A204.1 (cell line): ENCODE results near the gene TPSD1.
"Not testable (repeated sequence)": the region's sequence is repeated elsewhere in the genome, so short reads cannot be mapped to it uniquely, and the experiment has no call there.

Source experiments
- FAIRE-seq: peaks from 2 replicates; lab custom pipeline; 2012; peaks lifted over from hg19 to GRCh38; lab: Jason Lieb, UNC

The TPSD1 gene

DNA sequence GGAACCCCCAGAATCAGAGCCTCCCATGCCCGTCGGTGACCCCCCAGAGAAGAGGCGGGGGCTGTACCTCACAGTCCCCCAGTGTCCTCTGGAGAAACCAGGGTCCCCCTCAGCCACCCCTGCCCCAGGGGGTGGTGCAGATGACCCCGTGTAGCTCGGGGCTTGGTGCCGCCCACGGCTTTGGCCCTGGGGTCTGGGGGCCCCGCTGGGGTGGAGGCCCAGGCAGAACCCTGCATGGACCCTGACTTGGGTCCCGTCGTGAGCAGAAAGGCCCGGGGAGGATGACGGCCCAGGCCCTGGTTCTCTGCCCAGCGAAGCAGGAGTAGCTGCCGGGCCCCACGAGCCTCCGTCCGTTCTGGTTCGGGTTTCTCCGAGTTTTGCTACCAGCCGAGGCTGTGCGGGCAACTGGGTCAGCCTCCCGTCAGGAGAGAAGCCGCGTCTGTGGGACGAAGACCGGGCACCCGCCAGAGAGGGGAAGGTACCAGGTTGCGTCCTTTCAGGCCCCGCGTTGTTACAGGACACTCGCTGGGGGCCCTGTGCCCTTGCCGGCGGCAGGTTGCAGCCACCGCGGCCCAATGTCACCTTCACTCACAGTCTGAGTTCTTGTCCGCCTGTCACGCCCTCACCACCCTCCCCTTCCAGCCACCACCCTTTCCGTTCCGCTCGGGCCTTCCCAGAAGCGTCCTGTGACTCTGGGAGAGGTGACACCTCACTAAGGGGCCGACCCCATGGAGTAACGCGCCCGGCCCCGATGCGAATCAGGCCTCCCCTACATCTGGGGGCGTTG, 34.8 kb upstream of the TPSD1 start:
- no peak for FAIRE-seq

DNA sequence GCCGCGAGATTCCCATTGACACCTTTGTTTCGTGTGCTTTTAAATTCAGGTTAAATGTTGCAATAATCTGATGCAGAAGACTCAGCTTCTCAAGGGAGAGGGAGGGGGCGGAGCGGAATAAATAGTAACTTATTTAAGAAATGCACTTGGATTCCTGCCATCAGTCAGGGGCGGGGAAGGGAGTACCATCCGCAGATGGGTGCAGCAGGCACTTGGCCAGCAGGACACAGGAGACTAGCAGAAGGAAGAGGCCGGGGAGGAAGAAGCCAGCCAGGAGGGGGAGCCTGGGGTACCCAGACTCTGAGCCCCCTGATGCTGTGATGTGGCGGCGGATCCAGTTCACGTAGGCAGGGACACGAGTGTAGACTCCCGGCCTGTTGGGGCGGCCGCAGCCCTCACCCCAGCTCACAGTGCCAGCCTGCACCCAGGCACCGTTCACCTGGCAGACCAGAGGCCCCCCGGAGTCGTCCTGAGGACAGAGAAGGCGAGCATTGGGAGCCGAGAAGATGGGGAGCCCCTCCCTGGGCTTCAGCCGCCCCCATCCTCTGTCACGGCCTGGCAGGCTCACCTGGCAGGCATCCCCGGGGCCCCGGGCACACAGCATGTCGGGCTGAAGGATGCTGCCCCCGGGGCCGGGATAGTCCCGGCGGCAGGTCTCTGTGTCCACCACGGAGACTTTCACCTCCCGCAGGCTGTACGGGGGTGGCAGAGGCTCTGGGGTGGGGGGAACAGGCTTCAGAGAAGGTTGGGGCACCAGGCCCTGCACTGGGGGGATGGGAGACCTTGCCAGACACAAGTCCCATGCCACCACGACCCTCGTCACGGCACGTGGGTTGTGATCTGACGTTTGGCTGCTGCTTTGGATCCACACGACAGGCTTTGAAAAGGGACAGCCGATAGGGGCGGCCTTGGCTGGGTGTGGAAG, 34.0 kb upstream of the TPSD1 start:
- no peak for FAIRE-seq

DNA sequence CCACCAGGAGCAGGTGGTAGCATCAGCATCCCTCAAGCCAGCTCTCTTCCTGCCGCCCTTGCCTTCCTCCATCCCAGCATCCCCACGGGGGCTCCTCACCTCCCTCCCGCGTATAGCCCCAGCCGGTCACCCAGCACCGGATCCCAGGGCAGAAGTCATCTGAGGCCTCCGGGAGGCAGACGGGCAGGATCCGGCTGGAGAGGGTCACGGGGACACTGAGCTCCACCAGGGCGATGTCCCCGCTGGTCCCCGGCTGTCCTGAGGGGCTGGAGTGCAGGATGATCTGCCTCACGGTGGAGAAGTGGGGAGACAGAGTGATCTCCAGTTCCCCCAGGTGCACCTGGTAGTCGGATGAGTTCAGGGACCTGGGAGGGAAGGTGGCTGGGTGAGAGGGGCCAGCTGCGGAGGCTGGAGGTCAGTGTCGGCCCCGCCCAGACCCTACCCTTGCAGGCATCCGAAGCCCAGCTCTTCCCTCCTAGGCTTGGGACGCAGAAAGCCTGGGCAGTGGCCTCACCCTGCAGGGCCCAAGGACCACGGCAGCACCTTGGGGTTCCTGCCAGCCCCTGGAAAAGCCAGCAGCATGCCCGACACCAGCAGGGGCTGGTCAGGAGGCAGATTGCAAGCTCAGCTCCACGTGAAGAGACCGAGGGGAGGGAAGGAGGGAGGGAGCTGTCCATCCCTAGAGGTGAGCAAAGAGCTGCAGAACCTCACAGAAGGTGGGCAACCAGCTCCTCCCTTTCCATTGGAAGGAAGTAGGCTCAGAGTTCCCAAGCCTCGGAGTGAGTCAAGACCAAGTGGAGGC, 33.1 kb upstream of the TPSD1 start:
- no peak for FAIRE-seq

DNA sequence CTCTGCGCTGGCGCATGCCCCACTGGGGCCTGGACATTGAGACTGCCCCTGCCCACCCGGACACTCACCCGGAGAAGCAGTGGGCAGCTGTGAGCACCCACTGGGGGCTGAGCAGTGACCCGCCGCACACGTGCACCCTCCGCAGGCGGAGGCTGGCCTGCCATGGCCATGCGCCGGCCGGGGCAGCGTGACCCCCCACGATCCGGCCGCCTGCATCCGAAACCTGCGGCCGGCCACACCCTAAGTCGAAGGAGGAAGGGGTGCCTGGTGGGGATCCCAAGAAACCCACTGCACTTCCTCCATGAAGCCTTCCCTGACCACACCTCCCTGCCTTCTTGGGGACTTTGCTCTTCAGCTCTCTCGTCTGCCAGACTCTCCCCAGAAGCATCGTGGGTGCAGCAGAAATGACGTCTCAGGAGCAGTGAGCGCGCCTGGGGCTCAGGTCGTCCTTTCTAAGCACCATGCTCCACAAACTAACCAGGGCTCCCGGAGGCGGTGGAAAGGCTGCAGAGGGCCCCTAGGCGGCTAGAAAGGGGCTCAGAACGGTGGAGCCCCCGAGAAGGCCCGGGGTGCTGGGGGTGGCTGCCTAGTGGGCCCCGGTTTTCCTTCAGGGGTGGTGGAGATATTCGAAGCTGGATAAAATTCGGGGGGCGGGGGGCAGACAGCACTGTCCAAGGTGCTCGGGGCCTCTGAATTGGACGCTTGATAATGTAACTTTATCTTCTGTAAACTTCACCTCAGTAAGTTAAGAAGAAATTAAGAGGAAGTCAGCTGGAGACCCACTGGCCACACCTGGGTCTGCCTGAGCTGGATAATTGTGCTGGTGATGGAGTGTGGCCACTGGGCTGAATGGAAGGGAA, 32.3 kb upstream of the TPSD1 start:
- FAIRE-seq, result no peak

GRCh38 chr16:1224558-1224957, 31.3 kb upstream of the TPSD1 start:
- no peak for FAIRE-seq

GRCh38 chr16:1225051-1225451, 30.8 kb upstream of the TPSD1 start, which contains the start of gene TPSG1:
TSS of gene TPSG1 (minus strand) at chr16:1225268. CDS start at chr16:1225252, 16 bp downstream.
- FAIRE-seq, result no peak

DNA sequence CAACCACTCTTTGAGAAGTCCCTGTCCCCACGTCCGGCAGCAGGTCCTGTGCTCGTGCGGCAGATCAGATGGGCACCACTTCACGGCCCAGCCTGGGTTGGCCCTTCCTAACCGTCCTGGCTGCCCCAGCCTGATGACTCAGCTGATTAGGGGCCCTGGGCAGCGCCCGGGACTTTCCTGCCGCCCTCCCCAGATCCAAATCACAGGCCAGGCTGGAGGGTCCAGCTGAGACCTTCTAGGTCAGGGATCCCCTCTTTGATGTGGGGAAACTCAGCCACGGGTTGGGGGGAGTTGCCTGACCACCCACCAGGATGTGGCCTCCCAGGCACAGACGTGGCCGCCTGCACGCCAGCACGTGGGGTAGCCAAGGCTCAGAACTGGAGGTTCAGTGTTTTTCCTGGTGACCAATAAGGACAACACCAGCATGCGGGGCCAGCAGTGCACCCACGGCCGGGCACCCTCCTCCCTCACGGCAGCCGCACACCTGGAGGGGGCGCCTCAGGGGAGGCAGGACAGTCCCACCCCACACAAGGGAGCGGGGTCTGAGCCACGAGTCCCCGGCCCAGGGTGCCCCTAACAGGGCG, 30.0 kb upstream of the TPSD1 start:
- FAIRE-seq, result not testable (repeated sequence)

- FAIRE-seq, result not testable (repeated sequence)
These were observed 29.2 kb upstream of the TPSD1 start for GRCh38 chr16:1226692-1227091.

GRCh38 chr16:1228227-1228626, 27.6 kb upstream of the TPSD1 start:
- FAIRE-seq, result not testable (repeated sequence)

DNA sequence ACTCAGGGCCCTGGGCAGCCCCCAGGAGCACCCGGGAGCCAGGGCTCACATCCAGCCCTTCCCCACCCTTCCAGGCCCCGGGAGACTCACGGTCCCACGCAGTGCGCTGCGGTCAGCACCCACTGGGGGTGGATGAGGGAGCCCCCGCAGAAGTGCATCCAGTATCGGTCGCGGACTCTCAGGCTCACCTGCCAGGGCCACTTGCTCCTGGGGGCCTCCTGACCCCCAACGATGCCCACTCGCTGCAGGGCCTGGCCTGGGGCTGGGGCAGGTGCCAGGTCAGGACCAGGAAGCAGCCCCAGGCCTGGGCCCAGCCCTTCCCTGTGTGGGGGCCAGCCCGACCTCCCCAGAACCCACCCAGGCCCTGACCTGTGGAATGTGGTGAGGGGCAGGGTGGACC, 26.4 kb upstream of the TPSD1 start:
- not testable (repeated sequence) for FAIRE-seq

- not testable (repeated sequence) for FAIRE-seq
These were observed 25.8 kb upstream of the TPSD1 start, which contains the start of gene TPSB2 for GRCh38 chr16:1230084-1230470. TSS of gene TPSB2 (minus strand) at chr16:1230184. CDS start at chr16:1229951, 233 bp downstream.

DNA sequence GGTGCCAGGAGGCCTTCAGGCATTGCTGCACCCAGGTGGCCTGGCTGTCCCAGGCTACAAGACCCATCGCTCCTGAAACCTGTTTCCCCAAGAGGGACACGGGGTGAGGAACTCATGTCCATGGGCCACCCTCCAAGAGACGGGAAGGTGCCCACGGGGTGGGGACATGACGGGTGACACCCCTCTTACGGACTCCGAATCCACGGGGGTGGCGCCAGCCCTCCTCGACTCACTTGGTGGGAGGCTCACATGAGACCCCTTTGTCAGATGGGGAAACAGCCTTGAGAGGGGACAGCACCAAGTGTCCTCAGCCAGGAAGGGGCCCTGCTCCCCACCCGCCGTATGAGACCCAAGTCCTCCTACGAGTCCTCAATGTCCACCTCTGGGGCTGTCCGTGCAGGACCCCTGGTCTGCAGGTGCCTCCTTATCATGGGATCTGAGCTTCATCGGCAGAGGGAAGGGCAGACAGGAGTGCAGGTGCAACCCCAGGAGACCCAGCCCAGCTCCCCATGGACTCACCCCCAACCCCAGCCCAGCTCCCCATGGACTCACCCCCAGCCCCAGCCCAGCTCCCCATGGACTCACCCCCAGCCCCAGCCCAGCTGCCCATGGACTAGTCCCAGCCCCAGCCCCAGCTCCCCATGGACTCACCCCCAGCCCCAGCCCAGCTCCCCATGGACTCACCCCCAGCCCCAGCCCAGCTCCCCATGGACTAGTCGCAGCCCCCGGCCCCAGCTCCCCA, 25.2 kb upstream of the TPSD1 start:
- not testable (repeated sequence) for FAIRE-seq

GRCh38 chr16:1231301-1231700, 24.6 kb upstream of the TPSD1 start:
- FAIRE-seq, result not testable (repeated sequence)

DNA sequence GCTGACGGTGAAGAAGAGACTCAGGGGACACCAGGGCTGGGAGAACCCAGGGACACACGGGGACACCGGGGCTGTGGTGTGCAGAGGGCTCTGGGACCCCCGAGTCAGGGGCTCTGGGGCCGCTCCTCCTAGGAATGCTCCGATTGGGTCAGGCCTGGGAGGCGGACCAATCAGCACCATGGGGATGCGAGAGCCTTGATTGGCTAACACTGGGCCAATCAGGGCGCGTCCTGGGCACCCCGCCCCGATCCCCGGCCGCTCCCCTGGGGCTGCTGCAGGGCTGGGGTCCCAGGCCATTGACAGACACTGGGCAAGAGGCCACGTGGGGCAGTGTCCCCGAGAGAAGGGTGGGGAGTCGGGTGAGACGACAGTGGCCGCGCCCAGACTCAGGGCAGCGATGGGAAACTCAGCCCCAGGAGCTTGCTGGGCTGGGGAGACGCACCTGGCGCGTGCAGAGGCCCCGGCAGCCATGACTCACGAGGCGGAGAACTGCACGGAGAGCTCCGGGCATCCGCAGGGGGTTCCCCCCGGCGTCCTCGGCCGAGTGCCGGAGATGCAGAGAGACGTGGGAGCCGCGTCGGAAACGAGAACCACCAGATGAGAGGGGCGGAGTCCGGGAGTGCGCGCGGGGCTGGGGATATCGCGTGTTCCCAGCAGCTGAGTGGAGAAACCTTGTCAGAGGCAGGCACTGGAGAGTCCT, 23.7 kb upstream of the TPSD1 start:
- FAIRE-seq, result not testable (repeated sequence)

DNA sequence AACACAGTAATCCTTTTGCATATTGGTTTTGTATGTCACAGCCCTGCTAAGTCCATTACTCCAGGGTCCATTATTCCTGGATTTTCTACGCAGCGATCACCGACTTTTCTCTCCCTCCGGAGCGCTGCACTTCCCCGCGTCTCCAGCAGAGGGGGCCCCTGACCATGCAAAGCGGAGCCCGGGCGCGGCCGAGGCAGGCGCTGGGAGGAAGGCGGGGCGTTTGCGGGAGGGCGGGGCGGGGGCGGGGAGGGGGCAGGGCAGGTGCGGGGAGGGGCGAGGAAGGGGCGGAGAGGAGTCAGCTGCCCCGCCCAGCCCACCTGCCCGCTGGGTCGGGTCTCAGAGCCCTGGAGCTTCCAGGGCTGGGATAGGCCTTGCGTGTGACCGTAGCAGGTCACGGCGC, 19.2 kb upstream of the TPSD1 start:
- not testable (repeated sequence) for FAIRE-seq

DNA sequence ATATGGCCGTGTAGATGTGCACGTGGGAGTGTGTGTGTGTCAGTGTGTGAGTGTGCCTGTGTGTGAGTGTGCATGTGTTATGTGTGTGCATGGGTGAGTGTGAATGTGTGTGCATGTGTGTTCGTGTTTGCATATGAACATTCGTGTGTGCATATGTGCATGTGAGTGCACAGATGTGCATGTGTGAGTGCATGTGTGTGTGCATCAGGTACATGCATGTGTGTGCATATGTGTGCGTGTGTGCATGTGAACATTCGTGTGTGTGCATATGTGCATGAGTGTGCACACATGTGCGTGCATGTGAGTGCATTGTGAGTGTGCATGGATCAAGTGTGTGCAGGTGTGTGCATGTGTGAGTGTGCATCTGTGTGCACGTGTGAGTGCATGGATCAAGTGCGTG, 17.9 kb upstream of the TPSD1 start:
- no peak for FAIRE-seq

GRCh38 chr16:1238909-1239308, 17.0 kb upstream of the TPSD1 start:
- FAIRE-seq, result not testable (repeated sequence)

GRCh38 chr16:1239575-1239974, 16.3 kb upstream of the TPSD1 start:
- FAIRE-seq, result not testable (repeated sequence)

- not testable (repeated sequence) for FAIRE-seq
These were observed 15.4 kb upstream of the TPSD1 start, which contains the start of gene TPSAB1 for GRCh38 chr16:1240436-1240835. TSS of gene TPSAB1 (plus strand) at chr16:1240705. CDS start at chr16:1240939, 234 bp downstream.
